ENCODE data around the gene NUTM2F. TPM values are rescaled to one million over a fixed set of nuclear protein-coding genes. Genes with fewer than 3 reads are reported as not detected.
"Not testable (repeated sequence)": the region's sequence is repeated elsewhere in the genome, so short reads cannot be mapped to it uniquely, and the experiment has no call there.

The NUTM2F gene, protein sequence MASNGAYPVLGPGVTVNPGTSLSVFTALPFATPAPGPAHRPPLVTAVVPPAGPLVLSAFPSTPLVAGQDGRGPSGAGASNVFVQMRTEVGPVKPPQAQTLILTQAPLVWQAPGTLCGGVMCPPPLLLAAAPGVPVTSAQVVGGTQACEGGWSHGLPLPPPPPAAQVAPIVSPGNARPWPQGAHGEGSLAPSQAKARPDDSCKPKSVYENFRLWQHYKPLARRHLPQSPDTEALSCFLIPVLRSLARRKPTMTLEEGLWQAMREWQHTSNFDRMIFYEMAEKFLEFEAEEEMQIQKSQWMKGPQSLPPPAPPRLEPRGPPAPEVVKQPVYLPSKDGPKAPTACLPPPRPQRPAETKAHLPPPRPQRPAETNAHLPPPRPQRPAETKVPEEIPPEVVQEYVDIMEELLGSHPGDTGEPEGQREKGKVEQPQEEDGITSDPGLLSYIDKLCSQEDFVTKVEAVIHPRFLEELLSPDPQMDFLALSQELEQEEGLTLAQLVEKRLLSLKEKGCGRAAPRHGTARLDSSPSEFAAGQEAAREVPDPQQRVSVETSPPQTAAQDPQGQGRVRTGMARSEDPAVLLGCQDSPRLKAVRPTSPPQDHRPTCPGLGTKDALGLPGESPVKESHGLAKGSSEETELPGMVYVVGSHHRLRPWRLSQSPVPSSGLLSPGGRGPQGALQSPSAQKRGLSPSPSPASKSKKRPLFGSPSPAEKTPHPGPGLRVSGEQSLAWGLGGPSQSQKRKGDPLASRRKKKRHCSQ
- not detected in 2 replicates for total RNA-seq (2014; rRNA removed; shearing (Covaris generic))

DNA sequence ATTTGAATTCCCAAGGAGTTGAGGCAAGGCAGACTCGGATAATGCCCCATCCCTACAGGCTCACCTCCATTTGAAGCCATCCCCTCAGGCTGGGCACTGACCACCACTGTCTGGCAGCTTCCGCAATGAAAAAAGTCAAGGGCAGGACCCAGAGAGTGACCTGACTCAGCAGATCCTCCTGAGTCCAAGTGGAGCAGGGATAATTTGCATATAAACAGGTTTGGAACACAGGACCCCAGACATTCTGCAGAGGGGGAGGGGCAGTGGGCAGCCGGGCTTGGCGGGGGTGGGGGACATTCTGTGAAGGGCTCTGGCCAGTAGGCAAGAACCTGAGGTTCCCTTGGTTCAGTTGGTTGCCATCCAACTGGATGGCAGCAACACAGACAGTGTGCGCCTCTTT, at the start of gene NUTM2F:
NUTM2F (minus strand) TSS at position 101 of the 400 bp plus-strand sequence; CDS start at position 80, 21 bp downstream.
- DNase-seq (ENCODE audit: low read depth), result not testable (repeated sequence)

DNA sequence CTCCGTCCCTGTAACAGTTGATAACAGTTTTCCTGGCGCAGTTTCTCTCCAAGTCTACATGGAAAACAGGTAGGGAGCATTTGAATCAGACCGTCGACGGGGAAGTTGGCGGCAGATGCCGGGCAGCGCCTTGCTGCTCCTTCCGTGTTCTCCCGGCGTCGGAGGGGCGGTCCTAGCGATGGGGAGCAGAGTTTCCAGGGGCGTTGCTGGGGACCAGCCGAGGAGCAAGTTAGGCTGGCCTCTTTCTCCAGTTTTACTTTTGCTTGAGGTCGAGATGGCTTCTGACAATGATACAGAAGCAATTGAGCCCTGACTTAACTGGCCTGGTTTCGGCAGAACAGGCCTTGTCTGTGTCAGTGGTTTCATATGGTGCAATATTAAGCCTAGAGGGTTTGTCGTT, 46.8 kb upstream of the NUTM2F start:
- DNase-seq (ENCODE audit: low read depth), result peak; percentile 7

DNA sequence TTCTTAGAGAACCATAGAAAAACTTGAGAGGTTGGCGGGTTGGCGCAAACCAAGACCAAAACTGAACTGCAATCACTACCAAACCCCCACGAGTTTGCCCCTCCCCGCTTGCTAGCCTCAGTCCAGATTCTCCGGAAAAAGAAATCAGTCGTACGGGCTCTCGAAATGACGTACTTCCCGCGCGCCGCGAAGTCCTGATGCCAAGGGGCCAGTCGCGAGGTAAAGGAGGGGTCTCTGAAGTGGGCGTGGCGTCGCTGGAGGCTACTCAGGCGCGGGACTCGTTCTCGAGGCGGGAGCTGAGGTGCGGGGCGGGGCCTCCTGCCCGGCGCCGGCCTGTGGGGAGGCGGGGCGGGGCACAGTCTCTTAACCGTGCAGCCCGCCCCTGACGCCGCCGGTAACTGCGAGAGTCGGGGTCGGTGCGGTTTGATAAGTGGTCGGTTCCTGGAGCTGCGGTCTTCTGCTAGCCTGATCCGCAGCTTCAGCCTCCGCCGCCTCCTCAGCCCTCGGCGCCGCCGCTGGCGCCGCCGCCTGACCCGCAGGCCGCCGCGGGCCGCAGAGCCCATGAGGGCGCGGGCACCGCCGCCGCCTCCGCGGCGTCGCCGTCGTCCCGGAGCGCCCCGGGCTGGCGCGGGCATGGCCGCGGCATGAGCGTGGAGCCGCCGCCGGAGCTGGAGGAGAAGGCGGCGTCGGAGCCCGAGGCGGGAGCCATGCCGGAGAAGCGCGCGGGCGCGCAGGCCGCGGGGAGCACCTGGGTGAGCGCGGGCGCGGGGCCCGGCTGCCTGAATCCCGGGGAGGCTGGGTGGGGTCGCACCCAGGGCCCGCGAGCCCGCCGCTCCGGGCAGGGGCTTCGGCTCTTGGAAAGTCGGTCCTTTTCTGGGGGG, 46.0 kb upstream of the NUTM2F start:
- peak; percentile 86 for DNase-seq (ENCODE audit: low read depth)

DNA sequence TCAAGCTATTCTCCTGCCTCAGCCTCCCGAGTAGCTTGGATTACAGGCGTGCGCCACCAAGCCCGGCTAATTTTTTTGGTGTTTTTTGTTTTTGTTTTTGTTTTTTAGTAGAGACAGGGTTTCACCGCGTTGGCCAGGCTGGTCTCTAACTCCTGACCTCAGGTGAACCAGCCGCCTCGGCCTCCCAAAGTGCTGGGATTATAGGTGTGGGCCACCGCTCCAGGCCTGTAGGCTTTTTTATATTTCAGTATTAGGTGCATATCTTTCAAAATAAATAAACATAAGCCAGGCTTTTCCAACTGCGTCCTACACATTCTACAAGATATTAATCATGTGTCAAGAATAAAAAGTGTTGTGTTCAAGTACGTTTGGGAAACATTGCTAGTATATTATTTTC, 45.3 kb upstream of the NUTM2F start:
- not testable (repeated sequence) for DNase-seq (ENCODE audit: low read depth)

DNA sequence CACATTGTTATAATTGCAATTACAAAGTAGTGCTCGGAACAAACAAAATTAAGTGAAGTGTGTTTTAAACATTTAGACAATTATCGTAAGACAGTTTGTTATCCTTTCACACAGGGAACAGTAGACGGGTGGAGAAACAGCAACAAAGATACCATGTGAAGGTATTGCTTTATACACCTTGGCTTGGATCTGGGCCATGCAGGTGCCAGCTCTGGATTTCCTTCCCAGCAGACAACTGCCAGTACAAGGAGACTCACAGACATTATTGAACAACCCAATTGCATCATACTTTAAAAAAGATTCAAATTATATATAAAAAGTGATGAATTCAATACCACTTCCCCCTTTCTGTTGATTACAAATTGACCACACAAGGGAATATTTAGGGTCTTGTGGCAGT, 41.8 kb upstream of the NUTM2F start:
- not testable (repeated sequence) for DNase-seq (ENCODE audit: low read depth)

DNA sequence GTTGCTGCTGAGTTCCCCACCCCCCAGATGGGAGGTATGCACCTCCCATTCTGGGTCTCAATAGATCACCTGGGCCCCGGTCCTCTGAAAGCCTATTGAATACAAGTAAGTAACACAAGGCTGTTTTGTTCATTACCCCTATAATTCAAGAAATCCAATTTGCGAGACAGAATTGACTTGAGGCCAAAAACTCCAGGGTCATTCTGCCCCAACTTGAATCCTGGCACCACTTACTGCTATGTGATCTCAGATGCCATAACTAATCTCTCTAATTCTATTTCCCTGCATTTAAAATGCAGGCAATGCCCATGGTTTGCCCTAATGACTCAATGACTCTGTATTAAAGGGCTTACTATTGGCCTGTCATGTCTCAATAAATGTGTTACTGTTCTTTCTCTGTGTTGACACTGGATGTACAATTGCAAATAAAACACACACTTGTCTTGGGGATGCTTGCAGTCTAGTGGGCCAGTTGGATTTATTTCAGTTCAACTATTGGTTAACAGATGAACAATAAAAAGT, 35.7 kb upstream of the NUTM2F start:
- DNase-seq (ENCODE audit: low read depth), result not testable (repeated sequence)

DNA sequence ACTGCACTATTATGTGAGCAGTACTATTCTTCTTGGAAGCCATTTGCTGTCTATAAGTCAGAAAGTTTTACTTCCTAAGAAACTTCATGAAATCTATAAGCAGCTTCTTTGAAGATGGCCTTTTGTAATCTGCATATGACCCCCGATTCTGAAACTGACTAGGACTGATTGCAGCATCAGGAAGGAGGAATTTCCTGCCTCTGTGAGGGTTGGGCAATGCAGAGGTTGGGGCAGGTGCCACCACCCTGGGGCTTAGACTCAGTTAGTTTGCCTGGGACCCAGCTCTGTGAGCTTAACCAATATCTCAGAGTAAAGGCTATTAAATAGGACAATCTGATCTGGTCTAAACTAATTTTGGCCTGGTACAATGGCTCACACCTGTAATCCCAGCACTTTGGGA, 28.7 kb upstream of the NUTM2F start:
- DNase-seq (ENCODE audit: low read depth), result not testable (repeated sequence)

DNA sequence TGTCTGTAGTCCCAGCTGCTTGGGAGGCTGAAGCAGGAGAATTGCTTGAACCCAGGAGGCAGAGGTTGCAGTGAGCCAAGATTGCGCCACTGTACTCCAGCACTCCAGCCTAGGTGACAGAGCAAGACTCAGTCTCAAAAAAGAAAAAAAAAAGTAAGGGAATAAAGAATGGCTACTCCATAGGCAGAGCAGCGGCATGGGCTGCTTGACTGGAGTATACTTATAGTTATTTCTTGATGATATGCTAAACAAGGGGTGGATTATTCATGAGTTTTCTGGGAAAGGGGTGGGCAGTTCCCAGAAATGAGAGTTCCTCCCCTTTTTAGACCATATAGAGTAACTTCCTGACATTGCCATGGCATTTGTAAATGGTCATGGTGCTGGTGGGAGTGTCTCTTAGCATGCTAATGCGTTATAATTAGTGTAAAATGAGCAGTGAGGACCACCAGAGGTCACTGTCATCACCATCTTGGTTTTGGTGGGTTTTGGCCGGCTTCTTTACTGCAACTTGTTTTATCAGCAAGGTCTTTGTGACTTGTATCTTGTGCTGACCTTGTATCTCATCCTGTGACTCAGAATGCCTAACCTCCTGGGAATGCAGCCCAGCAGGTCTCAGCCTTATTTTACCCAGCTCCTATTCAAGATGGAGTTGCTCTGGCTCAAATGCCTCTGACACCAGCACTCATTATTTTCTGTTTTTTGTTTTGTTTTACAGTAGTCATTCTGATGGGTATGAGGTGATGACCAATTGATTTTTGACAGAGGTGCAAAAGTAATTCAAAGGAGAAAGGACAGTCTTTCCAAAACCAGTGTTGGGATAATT, 23.7 kb upstream of the NUTM2F start:
- not testable (repeated sequence) for DNase-seq (ENCODE audit: low read depth)

DNA sequence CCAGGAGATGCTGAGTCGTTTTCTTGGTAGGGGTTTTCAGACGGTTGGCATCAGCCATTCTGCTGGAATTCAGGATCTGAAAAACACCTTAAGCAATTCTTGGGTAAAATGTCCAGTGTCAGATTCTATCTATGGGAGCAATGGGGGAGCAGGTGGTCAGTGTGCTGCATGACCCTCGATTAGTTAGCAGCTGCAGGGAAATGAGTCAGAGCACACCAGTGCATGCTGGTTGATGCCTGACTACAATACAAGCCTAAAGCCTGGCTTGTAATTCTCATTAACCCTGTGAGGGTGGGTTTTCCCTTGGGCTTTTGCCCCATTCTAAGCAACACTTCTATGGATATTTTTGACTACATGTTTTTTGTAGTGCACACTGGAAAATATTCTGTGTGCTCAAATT, 20.3 kb upstream of the NUTM2F start:
- DNase-seq (ENCODE audit: low read depth), result not testable (repeated sequence)

DNA sequence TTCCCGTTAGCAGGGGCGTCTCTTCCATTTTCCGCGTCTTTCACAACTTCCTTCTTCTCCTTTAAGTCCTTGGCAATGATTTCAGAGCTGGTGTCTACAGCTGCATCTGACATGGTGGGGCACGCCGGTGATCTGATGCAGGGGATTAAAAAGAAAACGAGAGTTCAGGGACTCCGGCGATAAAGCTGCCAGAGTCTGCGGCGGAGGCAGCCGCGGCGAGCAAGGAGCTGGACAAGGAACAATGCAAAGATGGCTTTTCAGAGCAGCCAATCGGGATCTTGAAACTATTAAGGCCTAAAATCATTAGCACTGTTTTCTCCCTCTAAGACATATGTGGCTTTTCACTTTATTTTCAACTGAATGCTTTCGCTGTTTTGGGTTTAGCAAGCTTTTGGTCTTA, 19.0 kb upstream of the NUTM2F start:
- DNase-seq (ENCODE audit: low read depth), result not testable (repeated sequence)

DNA sequence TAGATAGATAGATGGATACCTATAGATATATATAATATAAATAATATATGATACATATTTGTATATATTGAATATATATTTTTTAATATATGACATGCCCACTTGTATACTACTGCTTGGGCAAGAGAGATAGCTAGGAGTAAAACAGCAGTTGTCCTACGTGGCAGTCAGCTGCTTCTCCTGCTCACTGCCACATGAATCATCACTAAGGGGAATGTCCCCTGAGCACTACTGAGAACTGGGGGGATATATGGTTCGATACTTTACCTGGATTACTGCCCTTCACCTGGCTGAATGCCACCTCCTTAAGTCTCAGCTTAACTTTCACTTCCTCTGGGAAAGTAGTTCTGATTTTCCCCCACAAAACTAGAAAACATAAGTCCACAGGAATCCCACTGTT, 13.3 kb upstream of the NUTM2F start:
- DNase-seq (ENCODE audit: low read depth), result not testable (repeated sequence)

DNA sequence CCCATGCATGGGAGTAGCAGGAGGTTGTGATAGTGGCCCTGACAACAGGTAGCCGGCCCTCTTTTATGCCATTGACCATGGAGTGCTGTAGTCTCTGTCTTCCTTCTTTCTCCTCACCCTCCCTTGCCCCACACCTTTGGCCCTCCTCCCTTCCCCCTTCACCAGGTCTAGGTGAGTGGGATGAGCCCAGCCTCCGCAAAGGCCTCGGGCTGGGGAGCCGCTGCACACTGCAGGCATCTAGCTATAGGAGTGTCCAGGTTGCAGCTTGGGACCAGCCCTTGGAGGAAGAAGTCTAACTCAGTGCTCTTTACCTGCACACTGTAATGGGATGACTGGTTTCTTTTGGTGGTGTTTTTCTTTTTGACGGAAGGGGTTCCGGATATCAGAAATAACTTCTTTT, 12.3 kb upstream of the NUTM2F start:
- DNase-seq (ENCODE audit: low read depth), result not testable (repeated sequence)

DNA sequence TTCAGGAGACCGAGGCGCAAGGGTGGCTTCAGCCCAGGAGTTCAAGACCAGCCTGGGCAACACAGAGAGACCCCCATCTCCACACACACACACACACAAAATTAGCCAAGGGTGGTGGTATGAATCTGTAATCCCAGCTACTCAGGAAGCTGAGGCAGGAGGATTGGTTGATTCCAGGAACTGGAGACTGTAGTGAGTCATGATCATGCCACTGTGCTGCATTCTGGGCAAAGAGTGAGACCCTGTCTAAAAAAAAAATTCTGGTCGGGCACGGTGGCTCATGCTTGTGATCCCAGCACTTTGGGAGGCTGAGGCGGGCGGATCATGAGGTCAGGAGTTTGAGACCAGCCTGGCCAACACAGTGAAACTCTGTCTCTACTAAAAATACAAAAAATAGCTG, 11.2 kb upstream of the NUTM2F start:
- DNase-seq (ENCODE audit: low read depth), result not testable (repeated sequence)

DNA sequence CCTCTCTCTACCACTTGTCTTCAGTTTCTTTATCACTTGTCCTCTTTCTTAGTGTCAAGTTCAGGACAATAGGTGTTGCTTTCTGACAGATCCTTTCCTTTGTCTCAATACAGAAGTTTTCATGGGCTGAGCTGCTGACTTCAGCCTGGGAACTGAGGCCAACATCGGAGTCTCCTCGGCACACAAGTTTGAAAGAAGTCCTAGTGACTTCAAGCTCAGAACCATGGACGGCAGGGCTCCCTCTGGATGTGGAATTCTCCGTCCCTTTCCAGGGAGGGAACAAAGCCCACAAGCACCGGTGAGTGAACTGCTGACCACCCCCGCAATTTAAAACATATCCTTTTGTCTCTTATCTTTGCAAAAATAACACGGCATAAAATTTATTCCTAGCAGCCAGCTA, 10.3 kb upstream of the NUTM2F start:
- DNase-seq (ENCODE audit: low read depth), result not testable (repeated sequence)

DNA sequence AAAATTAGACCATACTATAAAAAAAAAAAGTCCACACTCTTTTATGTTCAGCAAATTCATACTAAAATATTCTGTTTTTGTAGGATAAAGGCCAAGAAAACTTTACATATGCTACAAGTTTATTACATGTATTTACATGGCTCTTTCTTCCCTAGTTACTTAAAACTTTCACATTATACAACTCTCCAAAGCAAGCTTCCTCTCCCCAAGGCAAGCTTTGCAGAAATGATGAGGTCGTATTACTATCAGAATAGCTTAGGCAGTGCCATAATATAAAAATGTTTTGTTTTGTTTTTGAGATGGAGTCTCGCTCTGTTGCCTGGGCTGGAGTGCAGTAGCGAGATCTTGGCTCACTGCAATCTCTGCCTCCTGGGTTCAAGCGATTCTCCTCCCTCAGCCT, 8.0 kb upstream of the NUTM2F start:
- not testable (repeated sequence) for DNase-seq (ENCODE audit: low read depth)

DNA sequence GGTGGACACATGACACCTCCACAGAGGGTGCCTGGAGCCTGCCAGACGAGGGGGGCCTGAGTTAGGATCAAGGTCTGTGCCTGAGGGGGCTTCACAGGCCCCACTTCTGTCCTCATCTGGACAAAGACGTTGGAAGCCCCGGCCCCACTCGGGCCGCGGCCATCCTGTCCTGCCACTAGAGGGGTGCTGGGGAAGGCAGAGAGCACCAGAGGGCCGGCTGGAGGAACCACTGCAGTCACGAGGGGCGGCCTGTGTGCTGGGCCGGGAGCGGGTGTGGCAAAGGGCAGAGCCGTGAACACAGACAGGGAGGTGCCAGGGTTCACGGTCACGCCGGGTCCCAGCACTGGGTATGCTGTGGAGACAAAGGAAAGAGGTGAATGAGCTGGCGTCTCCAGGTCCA, 2.9 kb downstream of the NUTM2F start:
- not testable (repeated sequence) for DNase-seq (ENCODE audit: low read depth)

DNA sequence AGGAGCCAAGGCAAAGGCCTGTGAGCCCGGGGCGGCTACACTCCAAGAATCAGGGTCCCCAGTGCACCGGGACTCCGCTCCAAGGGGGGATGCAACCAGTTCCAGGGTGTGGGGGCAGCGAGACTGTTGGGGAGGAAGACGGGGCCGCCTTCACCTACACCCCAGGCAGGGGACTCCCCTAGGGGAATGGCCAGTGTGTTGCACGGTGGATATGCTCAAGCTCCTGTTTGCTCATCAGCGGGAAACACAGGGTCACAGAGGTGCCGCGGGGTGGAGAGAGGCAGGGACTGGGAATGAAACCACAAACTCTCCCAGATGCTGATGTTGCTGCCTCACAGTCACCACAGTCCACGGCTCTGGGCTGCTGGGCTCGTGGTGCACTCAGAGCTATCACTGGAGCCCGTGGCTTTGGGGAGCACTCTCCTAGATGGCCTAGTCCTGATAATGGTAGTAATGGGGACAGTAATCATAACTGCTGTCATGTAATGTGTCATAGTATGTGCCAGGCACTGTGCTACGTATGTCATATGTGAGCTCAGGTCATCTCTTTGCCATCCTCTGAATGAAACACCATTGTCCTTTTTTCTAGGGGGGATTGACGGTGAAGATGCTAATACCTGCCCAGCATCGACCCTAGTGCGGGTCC, 5.2 kb downstream of the NUTM2F start:
- not testable (repeated sequence) for DNase-seq (ENCODE audit: low read depth)

DNA sequence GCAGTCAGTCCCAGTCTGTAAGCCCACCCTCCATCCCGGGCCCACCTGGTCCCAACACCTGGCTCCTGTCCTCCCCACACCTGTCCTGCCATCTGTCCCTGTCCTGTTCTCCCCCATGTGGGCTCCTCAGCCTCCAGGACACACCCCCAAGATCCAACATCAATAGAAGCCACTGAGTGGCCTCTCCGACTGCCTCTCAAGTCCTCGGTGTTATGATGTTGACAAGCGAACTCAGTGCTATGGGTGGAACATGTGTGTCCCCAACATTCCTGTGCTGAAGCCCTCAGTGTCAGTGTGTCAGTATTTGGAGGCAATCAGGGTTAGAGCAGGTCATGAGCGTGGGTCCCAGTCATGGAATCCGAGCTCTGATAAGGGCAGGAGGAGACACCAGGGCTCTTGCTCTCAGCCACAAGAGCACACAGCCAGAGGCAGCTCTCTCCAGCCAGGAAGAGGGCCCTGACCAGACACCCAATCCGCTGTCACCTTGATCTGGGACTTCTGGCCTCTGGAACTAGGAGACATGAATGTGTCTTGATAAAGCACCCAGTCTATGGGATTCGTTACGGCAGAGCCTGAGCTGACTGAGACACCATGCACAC, 6.0 kb downstream of the NUTM2F start:
- not testable (repeated sequence) for DNase-seq (ENCODE audit: low read depth)

DNA sequence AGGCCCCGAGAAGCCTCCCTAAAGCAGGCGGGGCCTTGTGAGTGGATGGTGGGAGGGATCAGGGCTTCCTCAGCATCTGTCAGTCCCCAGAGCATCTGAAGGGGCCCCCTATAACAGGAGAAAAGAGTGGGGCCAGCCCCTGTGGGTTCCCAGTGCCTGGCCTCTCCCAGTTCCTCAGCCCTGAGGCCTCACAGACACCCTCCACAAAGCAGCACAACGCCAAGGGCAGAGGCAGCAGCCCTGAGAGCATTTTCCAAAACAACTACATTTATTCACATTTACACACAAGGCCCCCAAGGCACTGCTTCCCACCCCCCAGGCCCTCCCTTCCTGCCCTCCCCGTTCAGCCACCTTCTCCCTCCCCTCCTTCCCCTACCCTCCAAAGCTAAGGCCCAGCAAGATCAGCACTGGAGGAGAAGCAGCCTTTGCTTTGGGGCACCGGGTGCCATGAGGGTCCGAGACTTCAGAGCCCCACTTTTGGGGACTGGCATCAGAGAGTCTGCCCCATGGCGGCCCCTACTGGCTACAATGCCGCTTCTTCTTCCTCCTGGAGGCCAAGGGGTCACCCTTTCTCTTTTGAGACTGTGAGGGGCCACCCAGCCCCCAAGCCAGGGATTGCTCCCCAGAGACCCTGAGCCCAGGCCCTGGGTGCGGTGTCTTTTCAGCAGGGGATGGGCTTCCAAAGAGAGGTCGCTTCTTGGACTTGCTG, 10.3 kb downstream of the NUTM2F start:
- DNase-seq (ENCODE audit: low read depth), result not testable (repeated sequence)
